Skeletal muscle tissue (tissue), 4 donors: ENCODE data around the gene GSC2. TPM values are rescaled to one million over a fixed set of nuclear protein-coding genes. Genes with fewer than 3 reads are reported as not detected.
A peak's percentile ranks its signal among the peaks of the same experiment; 100 is the strongest.

Experiments
- H3K27ac ChIP-seq: one replicate; pipeline ENCODE4 v1.7.0; 2013; ENCODE audit warnings: mild to moderate bottlenecking, low read depth, low read length, inconsistent platforms
- H3K27me3 ChIP-seq, 3 donors: one replicate each; pipeline ENCODE4 v1.7.0; 2013; ENCODE audit warnings: low read length in 3 of 3; ENCODE audit not compliant: control insufficient read depth in 3 of 3, insufficient read depth in 3 of 3
- H3K36me3 ChIP-seq, 3 donors: one replicate each; pipeline ENCODE4 v1.7.0; 2013; ENCODE audit warnings: low read length in 3 of 3; ENCODE audit not compliant: control insufficient read depth in 3 of 3, insufficient read depth in 3 of 3
- H3K4me1 ChIP-seq, 3 donors: one replicate each; pipeline ENCODE4 v1.7.0; 2013; ENCODE audit warnings: low read length in 3 of 3, mild to moderate bottlenecking in 3 of 3; ENCODE audit not compliant: control insufficient read depth in 3 of 3, insufficient read depth in 3 of 3
- H3K4me3 ChIP-seq, 3 donors: one replicate each; pipeline ENCODE4 v1.7.0; 2013; ENCODE audit warnings: low read length in 3 of 3
- H3K9ac ChIP-seq, 3 donors: one replicate each; pipeline ENCODE4 v1.7.0; 2013; ENCODE audit warnings: low read length in 3 of 3, mild to moderate bottlenecking in 3 of 3, moderate library complexity in 2 of 3, low read depth in 1 of 3
- H3K9me3 ChIP-seq, 3 donors: one replicate each; pipeline ENCODE4 v1.7.0; 2013; ENCODE audit warnings: low read length in 3 of 3; ENCODE audit not compliant: control insufficient read depth in 3 of 3
- total RNA-seq: library from RNA; depleted of rRNA; stranded (reverse); fragments of >200 nt; gene quantifications from one replicate; pipeline ENCODE4 v1.2.3, GENCODE V29; 2014
- donor health status: Osteomylitis.

Gene GSC2
- total RNA-seq, 1 donor from 2014 or later = not detected

GRCh38 chr22:19121631-19122142 is 28.4 kb downstream of the GSC2 start:
- Histone ChIP-seq H3K9me3 (no peaks in the 10 kb centered on the region), H3K4me1 (peaks cover 35 to 53% (median 48%) of the 10 kb centered on the region in 3 donors), H3K4me3 (peak overlapping the region; percentile 89 to 96 (median 92))

GRCh38 chr22:19120829-19121630 is 29.1 kb downstream of the GSC2 start:
- peak overlapping the region; percentile 89 to 96 (median 92) for H3K4me3 ChIP-seq
- peak overlapping the region; percentile 89 for H3K27ac ChIP-seq
- H3K4me1 ChIP-seq = peaks cover 37 to 60% (median 55%) of the 10 kb centered on the region in 3 donors
- peaks cover 3% of the 10 kb centered on the region in 3 donors for H3K36me3 ChIP-seq
- H3K9me3 ChIP-seq = no peaks in the 10 kb centered on the region
- H3K9ac ChIP-seq = peak overlapping the region; percentile 85 to 99 (median 91)
- no peaks in the 10 kb centered on the region for H3K27me3 ChIP-seq

More at GRCh38 chr22:19121631-19122142, 28.4 kb downstream of the GSC2 start:
- peak overlapping the region; percentile 89 for H3K27ac ChIP-seq
- H3K36me3 ChIP-seq = peaks cover 3% of the 10 kb centered on the region in 3 donors
- H3K9ac ChIP-seq = peak overlapping the region; percentile 85 to 99 (median 91)
- no peaks in the 10 kb centered on the region for H3K27me3 ChIP-seq

GRCh38 chr22:19119949-19120348 is 30.1 kb downstream of the GSC2 start:
- Histone ChIP-seq H3K4me3 (no peak overlapping the region), H3K4me1 (peaks cover 42 to 71% (median 65%) of the 10 kb centered on the region in 3 donors), H3K27me3 (no peaks in the 10 kb centered on the region), H3K27ac (no peak overlapping the region), H3K36me3 (peaks cover 3% of the 10 kb centered on the region in 3 donors), H3K9ac (peak overlapping the region in 1 of 3 donors; percentile 99), H3K9me3 (no peaks in the 10 kb centered on the region)

- Histone ChIP-seq H3K27me3 (no peaks in the 10 kb centered on the region), H3K4me3 (no peak overlapping the region), H3K4me1 (peaks cover 49 to 78% (median 73%) of the 10 kb centered on the region in 3 donors), H3K9ac (peak overlapping the region in 2 of 3 donors; percentile 40 to 47), H3K27ac (no peak overlapping the region), H3K9me3 (no peaks in the 10 kb centered on the region), H3K36me3 (peaks cover 3% of the 10 kb centered on the region in 3 donors)
Observed at GRCh38 chr22:19118329-19118880, 31.7 kb downstream of the GSC2 start.

GRCh38 chr22:19117111-19117512 is 33.0 kb downstream of the GSC2 start:
- Histone ChIP-seq H3K4me3 (peak overlapping the region in 1 of 3 donors; percentile 8), H3K27ac (no peak overlapping the region), H3K4me1 (peaks cover 44 to 72% (median 69%) of the 10 kb centered on the region in 3 donors), H3K9me3 (no peaks in the 10 kb centered on the region), H3K9ac (peak overlapping the region in 1 of 3 donors; percentile 19), H3K27me3 (no peaks in the 10 kb centered on the region), H3K36me3 (peaks cover 3% of the 10 kb centered on the region in 3 donors)

GRCh38 chr22:19115628-19116027 is 34.5 kb downstream of the GSC2 start:
- Histone ChIP-seq H3K4me1 (peaks cover 43 to 69% (median 67%) of the 10 kb centered on the region in 3 donors), H3K36me3 (peaks cover 3% of the 10 kb centered on the region in 3 donors), H3K9me3 (no peaks in the 10 kb centered on the region), H3K4me3 (no peak overlapping the region), H3K27ac (no peak overlapping the region), H3K9ac (peak overlapping the region in 1 of 3 donors; percentile 25), H3K27me3 (no peaks in the 10 kb centered on the region)

GRCh38 chr22:19114984-19115552 is 35.0 kb downstream of the GSC2 start:
- peak overlapping the region in 1 of 3 donors; percentile 25 for H3K9ac ChIP-seq

GRCh38 chr22:19113429-19113828 is 36.7 kb downstream of the GSC2 start:
- Histone ChIP-seq H3K4me1 (peaks cover 41 to 66% (median 63%) of the 10 kb centered on the region in 3 donors), H3K9ac (no peak overlapping the region), H3K9me3 (no peaks in the 10 kb centered on the region), H3K36me3 (peaks cover 2 to 3% (median 2%) of the 10 kb centered on the region in 3 donors), H3K4me3 (no peak overlapping the region), H3K27me3 (no peaks in the 10 kb centered on the region), H3K27ac (no peak overlapping the region)

More at GRCh38 chr22:19114984-19115552, 35.0 kb downstream of the GSC2 start:
- H3K4me3 ChIP-seq = no peak overlapping the region
- no peaks in the 10 kb centered on the region for H3K9me3 ChIP-seq
- H3K27me3 ChIP-seq = no peaks in the 10 kb centered on the region
- H3K27ac ChIP-seq = no peak overlapping the region
- peaks cover 40 to 67% (median 65%) of the 10 kb centered on the region in 3 donors for H3K4me1 ChIP-seq
- H3K36me3 ChIP-seq = peaks cover 3% of the 10 kb centered on the region in 3 donors

- Histone ChIP-seq H3K4me1 (peaks cover 55 to 68% (median 64%) of the 10 kb centered on the region in 3 donors), H3K36me3 (no peaks in the 10 kb centered on the region), H3K9ac (no peak overlapping the region), H3K9me3 (no peaks in the 10 kb centered on the region), H3K27ac (no peak overlapping the region), H3K27me3 (no peaks in the 10 kb centered on the region), H3K4me3 (no peak overlapping the region)
Observed at GRCh38 chr22:19111584-19111983, 38.5 kb downstream of the GSC2 start.
